ENCODE measurements around the gene TRPV3.
"Not testable (repeated sequence)": the region's sequence is repeated elsewhere in the genome, so short reads cannot be mapped to it uniquely, and the experiment has no call there.

The TRPV3 gene

DNA sequence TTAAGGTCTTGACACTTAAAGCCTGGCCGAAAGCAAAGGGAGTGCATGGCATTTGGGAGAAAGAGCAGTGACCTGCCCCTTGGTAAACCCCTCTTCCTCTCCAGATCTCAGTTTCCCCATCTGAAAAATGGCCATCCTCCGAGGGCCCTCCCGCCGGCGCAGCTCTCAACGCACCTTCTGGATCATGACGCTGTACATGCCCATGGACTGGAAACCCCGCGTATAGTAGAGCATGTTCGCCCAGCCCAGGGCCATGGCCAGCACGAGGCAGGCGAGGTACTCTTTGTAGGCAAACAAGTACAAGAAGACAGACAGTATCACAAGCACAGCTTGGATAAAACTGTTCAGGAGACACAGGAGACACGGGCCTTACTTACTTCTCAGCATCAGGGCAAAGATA lies 33.6 kb downstream of the TRPV3 start:
- DNase-seq (ENCODE audit: low spot score): no peak

DNA sequence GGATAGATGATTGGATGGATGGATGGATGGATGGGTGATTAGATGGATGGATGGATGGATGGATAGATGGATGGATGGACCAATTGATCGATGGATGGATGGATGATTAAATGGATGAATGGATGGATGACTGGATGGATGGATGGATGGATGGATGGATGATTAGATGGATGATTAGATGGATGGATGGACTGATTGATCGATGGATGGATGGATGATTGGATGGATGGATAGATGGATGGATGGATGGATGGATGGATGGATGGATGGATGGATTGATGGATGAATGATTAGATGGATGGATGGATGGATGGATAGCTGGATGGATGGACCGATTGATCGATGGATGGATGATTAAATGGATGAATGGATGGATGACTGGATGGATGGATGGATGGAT lies 38.1 kb downstream of the TRPV3 start:
- DNase-seq (ENCODE audit: low spot score): not testable (repeated sequence)

DNA sequence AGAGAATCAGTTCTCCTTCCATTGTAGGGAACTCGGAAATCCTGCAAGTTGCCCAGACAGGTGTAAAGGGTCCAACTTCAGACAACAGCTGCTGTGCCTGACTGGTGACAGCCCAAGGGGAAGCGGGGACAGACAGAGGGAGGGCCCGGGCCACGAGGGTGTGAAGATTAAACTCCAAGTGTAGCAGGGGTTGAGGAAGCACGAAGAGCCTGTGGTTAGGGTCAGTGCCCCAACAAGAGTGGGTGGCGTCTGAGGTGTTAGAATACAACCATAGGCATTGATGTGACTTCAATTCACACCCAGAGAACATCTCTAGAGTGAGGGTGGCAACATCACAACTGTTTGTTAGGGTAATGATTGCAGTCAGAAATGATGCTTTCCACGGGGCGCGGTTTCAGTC lies 42.7 kb downstream of the TRPV3 start:
- DNase-seq (ENCODE audit: low spot score): no peak

DNA sequence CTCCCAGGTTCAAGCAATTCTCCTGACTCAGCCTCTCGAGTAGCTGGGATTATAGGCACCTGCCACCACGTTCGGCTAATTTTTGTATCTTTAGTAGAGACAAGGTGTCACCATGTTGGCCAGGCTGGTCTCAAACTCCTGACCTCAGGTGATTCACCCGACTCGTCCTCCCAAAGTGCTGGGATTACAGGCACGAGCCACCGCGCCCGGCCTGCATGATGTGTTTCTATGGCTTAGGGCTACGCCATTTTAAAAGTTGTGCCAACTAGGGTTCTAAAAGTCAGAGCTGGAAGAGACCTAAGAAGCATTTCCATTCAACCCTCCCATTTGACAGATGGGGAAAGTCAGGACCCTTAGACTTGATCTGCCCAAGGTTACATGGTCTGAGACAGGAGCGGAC lies 43.4 kb downstream of the TRPV3 start:
- not testable (repeated sequence) for DNase-seq (ENCODE audit: low spot score)

DNA sequence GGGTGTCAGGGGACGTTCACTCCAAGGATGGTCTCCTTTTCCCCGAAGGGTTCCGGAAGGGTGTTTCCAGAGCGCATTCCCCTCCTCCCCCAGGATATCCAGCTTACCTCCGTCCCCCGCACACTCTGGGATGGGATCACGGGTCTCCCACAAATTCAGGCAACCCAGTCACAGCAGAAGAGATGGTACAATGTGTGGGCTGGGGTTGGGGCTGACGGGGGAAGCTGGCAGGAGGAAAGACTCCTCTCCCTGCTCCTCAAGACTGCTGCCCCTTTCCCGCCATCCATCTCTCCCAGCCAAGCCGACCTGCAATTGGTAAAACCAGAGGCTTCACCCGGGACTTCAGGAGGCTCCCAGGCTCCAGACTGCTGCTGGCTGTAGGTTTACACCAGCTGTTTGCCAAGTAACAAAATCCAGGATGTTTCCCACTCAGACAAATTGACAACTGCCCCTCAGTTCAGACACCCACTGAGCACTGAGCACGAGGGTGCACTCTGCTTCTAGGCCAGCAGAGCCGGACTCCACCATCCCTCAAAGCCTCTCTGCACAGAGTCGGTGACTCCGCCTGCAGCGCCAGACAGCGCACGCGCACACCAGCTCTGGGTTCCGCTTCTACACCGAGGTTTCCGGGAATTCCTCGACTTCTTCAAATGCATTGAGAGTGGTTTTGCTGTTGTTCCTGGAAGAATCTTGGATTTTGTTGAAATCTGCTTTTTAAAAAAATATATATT lies 44.1 kb downstream of the TRPV3 start:
- DNase-seq (ENCODE audit: low spot score): no peak

DNA sequence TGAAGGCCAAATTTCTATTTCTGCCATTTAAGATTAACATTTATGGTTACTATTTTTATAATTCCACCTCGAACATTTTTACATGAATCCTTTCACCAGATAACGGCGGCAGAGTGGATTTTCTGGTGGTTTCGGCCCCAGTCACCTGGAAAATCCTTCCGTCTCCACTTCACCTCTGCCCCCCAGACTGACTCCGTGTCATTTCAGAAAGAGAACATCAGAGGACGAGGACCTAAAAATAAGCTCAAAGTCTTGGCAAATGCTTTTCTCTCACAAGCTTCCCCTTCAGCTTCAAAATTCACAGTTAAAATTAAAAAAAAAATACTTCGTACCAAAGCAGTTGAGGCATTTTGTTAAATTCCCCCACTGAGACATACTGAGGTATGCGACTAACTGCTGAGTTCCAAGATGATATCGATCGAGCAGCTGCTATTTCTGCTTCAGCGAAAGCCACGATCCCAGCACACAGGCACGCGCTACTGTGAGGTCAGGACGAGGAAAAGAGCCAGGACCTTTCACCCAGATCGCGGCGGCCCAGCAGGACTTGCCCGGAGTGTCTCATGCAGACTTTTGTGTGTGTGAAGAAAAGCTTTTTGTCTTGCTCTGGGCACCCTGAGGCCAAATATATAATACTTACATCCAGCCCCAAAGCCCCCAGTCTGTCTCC lies 45.0 kb downstream of the TRPV3 start:
- DNase-seq (ENCODE audit: low spot score): peak; percentile 86

DNA sequence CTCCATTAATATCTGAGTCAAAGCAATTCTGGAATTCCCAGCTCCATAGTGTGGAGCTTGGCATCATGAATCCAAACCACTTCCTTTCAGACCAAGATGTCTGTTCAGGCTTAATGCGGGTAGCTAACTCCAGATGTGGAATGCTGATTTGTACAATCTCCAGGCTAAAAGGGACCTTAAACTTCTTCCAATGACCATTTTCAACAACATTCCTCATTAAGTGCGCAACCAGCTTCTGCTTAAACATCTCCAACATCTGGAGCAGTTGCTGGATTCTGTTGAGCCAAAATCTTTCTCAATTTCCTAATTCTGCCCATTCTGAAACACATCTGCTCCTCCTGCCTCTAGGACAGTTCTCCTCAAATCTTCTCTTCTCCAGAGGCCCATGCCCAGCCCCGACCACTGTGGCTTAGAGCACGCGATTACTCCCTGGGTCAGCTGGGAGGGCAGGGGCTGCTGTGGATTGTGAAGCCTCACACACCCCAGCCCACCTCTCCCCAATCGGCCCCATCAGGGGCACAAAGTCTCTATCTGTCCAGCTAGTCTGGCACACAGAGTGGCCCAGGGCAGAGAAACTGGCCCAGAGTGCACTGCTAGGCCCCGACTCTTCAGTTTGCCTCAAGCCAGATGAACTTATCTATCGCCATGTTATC lies 45.6 kb downstream of the TRPV3 start:
- no peak for DNase-seq (ENCODE audit: low spot score)

DNA sequence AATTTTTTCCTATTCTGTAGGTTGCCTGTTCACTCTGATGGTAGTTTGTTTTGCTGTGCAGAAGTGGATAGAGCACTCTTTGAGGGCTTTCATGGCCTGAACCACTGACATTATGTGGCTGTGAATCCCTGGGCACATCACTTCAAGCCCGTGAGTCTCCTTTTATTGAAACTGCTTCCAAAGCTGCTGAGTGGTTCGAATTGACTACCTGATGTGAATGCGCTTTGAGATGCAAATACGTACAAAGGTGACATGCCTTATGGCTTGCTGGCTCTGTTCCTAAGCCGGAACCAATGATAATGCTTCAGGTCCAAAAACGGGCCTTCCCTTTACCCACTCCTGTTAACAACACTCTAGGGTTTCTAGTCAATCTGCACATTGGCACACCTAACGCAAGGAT lies 47.5 kb downstream of the TRPV3 start:
- DNase-seq (ENCODE audit: low spot score): no peak

DNA sequence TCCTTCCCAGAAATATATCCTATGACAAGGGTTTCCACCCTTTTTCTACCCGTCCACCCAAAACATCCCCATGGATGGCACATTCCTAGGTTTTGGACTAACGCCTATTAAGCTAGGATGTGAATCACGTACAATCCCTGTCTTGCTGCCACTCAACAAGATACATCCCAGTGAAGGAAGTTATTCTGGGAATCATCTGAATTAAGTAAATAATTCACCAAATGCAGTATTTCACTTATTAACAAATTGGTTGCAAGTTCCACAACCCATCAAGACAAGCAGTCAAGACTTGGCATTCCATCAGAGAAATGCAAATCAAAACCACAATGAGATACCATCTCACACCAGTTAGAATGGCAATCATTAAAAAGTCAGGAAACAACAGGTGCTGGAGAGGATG lies 49.7 kb downstream of the TRPV3 start:
- no peak for DNase-seq (ENCODE audit: low spot score)

DNA sequence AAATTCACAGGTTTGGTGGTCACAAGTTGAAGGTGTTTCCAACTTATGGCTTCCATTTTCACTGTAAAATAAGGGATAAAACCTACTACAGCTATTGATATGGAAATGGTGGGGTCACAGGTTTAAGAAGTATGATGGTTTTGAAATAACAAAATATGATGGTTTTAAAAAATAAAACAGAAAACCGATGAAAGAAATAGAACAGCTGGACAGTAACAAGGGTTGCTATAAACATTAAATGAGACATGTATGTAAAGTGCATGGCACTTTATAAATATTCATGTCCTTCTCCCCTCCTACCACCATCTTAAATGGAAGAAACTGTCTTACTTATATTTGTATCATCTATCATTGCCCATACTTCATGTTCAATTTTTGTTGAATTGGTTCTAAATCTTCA lies 50.5 kb downstream of the TRPV3 start:
- no peak for DNase-seq (ENCODE audit: low spot score)

DNA sequence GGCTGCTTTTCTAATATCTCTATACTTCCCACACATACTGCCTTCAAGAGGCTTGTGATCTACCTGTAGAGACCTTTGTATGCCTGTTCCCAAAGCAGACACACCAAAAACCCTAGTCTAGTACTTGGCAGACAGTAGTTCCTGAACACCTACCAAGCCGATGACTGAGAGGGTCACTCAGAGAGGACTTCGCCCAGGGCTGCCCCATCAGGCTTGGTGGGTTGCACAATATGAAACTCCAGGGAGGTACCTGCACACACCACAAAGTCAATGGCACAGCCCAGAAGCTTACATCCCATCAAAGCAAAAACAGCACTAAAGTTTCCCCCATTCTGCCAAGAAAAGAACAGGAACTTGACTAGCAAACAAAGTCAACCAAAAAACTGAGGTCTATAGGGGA lies 51.6 kb downstream of the TRPV3 start:
- DNase-seq (ENCODE audit: low spot score): no peak

DNA sequence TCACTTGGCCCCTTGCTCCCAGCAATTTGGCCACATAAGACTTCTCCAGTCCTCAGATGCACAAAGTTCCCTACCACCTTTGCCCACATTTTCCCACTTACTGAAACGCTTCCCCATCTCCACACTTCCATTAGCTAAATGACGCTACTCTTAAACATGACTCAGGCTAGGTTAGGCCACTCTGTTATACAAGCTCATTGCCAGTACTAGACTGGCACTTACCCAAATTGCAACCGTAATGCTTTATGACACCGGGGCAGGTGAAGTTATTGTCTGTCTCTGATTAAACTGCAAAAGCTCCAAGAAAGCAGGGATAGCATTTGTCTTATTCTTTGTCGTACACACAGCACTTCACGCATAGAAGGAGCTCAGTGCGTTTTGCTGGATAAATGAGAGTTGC lies 52.6 kb downstream of the TRPV3 start:
- no peak for DNase-seq (ENCODE audit: low spot score)

DNA sequence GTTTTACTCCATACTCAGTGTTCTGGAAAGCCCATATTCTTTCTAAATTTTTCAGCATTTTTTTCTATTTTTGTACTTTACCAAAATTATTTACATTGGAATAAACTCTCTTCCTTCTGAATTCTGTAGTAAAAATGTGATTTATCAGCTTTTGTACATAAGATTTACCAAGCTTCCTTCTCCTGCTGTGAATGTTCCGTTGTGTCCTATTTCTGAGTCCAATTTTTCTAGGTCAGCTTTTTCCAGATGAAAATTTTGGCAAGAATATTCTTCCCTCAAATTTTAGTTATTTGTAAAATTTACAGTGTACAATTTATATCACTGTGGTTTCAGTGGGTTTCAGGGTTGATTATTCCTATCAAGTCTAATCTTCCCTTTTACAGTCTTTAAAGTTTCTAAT lies 54.3 kb downstream of the TRPV3 start:
- no peak for DNase-seq (ENCODE audit: low spot score)

DNA sequence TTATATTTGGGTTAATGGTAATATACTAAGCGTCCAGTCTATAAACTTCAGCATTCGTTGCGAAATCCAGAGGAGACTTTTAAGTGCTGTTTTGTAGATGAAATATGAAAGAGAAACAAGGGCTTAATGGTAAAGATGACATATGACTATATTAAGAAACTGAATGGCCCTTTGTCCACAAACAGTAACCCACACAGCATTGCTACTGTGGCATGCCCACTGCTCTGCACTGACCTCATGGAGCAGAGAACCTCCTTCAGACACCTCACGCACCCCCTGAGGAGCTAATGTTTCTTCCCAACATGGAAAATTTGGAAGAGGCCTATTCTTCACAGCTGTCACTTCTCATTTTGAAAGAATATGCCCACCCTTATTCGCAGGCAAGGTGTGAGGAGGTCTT lies 55.1 kb downstream of the TRPV3 start:
- no peak for DNase-seq (ENCODE audit: low spot score)

DNA sequence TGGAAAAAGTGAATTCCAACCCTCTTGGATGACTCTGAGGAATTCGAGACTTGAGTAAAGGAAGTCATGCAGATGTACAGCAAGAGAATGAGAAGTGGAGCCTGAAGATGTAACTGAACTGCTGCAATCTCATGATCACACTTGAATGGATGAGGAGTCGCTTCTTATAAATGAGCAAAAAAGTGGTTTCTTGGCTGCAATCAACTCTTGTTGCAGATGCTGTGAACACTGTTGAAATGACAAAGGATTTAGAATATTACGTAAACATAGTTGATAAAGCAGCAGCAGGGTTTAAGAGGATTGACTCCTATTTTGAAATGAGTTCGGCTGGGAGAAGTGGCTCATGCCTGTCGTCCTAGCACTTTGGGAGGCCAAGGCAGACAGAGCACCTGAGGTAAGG lies 56.3 kb downstream of the TRPV3 start:
- DNase-seq (ENCODE audit: low spot score): no peak

DNA sequence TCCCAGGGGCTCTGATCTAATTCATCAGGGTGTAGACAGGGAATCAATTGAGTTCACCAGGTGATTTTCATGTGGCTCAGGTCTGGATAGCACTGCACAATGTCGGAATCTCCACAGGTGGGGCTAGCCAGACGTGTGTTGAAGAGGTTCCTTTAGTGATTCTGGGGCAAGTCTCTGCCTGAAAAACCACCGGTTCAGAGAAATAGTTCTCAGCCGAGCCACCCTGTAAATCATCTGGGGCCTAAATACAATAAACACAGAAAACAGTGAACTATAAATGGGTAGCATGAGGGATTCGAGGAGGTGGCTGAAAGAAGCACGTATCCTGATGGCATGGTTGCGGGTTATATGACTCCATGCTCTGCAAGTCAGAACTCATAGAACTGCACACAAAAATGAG lies 60.5 kb downstream of the TRPV3 start:
- no peak for DNase-seq (ENCODE audit: low spot score)

DNA sequence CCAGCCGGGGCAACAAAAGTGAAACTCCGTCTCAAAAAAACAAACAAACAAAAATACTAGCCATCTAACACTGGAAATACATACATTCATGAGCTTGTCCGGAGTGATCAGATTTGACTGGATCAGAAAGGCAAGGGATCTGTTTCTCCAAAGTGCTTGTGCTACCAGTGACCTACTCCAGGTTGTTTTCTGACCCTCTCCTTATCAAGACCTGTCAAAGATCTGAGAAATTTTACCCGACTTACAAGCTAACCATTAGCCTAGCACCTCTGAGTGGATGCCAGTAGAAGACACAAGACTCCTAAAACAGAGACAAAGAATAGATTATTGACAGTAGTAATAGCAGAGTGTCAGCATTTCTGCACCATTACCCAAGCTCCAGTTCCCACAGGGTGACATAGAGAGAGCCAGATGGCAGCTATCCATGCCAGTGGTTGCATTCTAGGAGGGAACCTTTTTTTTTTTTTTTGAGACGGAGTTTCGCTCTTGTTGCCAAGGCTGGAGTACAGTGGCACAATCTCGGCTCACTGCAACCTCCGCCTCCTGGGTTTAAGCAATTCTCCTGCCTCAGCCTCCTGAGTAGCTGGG lies 72.0 kb downstream of the TRPV3 start:
- DNase-seq (ENCODE audit: low spot score): no peak

DNA sequence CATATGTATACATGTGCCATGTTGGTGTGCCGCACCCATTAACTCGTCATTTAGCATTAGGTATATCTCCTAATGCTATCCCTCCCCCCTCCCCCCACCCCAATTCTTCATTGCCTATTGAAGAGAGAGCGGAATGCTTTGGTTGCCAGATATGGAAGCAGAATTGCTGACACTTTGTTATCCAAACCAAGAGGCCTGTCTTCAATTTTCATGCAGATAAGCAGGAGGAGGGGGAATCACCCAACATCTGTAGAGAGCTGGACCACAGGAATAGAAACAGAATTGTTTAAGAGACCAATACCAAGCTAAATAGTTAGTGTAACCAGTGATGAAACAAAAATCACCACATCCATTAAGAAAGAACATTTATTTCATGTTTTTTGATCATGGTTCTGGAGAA lies 74.8 kb downstream of the TRPV3 start:
- DNase-seq (ENCODE audit: low spot score): no peak

DNA sequence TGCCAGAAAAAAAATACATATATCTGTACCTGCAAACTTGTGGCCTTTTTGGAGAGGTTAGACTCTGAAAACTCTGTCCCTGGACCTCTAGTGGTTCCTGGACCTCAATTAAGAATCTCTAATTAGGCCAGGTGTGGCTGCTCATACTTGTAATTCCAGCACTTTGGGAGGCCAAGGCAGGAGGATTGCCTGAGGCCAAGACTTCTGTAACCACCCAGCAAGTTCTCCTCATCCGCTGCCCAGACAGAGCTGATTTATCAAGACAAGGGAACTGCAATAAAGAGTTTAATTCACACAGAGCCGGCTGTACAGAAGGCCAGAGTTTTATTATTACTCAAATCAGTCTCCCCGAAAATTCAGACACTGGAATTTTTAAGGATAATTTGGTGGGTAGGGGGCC lies 77.6 kb downstream of the TRPV3 start:
- DNase-seq (ENCODE audit: low spot score): no peak

DNA sequence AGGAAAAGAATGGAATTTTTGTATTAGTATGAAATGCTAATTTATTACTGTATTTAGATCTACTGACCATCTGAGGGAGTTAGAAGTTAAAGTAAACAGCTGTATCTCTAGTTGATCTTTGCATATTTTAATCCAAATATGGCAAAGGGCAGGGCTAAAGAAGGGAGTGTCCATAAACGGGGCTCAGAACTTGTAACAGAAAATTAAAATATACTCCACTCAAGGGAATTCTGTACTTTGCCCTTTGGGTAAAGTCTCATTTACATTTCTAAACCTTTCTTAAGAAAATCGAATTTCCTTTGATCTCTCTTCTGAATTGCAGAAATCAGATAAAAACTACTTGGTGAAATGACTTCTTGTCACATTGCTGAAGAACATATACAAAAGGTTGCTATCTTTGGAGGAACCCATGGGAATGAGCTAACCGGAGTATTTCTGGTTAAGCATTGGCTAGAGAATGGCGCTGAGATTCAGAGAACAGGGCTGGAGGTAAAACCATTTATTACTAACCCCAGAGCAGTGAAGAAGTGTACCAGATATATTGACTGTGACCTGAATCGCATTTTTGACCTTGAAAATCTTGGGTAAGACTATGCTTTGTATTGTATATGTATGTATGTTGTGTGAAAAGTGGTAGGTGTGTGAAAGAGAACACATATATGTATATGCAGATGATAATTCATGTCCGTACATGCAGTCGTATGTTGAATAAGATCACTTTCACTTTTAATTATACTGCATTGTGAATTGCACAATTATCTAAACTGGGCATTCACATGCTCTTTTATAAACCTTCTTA lies 81.6 kb downstream of the TRPV3 start, which contains the start of gene ASPA:
ASPA (plus strand) TSS at position 186 of the 799 bp plus-strand sequence; CDS start at position 349, 163 bp downstream.
- no peak for DNase-seq (ENCODE audit: low spot score)

DNA sequence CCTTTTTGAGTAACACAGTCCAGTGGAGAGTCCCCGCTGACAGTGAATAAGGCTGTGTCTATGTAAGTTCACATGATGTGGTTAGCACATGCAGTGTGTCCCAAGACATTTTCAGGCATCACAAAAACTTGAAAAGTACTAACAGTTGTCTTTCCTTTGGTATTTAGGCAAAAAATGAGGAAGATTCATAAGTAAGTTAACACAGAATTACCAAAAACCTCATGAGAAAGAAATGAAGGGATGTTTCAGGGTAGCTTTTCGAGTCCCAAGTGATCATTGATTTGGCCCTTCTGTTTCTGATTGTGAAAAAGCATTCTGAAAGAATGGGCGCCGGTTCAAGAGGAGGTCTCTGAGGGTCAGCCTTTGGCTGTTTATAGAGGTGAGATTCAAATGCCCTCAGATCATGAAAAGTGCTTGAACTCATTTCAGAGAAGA lies 82.3 kb downstream of the TRPV3 start:
- no peak for DNase-seq (ENCODE audit: low spot score)

DNA sequence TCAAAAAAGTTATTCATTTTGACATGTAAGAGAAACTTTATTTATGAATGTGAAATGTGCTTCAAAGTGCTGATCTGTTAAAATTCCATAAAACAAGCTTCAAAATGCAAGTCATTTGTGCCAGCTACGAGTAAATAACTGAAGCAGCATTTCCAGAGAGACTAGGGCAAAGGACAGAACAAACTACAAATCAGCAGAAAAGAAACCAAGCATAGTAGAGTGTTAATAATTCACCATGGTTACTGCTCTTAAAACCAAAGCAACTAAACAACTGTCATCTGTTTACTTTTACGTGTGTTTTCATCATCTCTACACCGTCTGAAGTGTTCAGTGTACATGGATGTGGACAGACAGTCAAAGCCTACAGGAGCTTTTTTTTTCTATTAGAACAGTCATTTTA lies 83.4 kb downstream of the TRPV3 start:
- no peak for DNase-seq (ENCODE audit: low spot score)
